Liver (tissue), 9 donors: ENCODE data around the gene ZNF768. TPM values are rescaled to one million over a fixed set of nuclear protein-coding genes. Genes with fewer than 3 reads are reported as not detected.

Experiments
- DNase-seq: peaks from one replicate; pipeline ENCODE4 v3.0.0-alpha.2; 2017; ENCODE audit warnings: low spot score
- H3K27ac ChIP-seq, 2 donors: one replicate each; pipeline ENCODE4 v1.7.0; 2013; ENCODE audit warnings: inconsistent platforms in 2 of 2, low read length in 2 of 2, control low read depth in 1 of 2, low read depth in 1 of 2, mild to moderate bottlenecking in 1 of 2
- H3K27me3 ChIP-seq, 4 donors: one replicate each; pipeline versions ENCODE4 v1.6.1 to v1.7.0; 2013; ENCODE audit warnings: low read length in 3 of 4, inconsistent platforms in 1 of 4, mild to moderate bottlenecking in 1 of 4, moderate library complexity in 1 of 4; ENCODE audit not compliant: control insufficient read depth in 4 of 4, insufficient read depth in 4 of 4
- H3K36me3 ChIP-seq, 4 donors: one replicate each; pipeline versions ENCODE4 v1.6.1 to v1.7.0; 2013; ENCODE audit warnings: low read length in 3 of 4, mild to moderate bottlenecking in 3 of 4, low read depth in 1 of 4, moderate library complexity in 1 of 4; ENCODE audit not compliant: control insufficient read depth in 4 of 4, insufficient read depth in 3 of 4
- H3K4me1 ChIP-seq, 4 donors: one replicate each; pipeline versions ENCODE4 v1.6.1 to v1.7.0; 2013; ENCODE audit warnings: low read length in 3 of 4, mild to moderate bottlenecking in 3 of 4, moderate library complexity in 1 of 4; ENCODE audit not compliant: control insufficient read depth in 4 of 4, insufficient read depth in 4 of 4
- H3K4me3 ChIP-seq, 3 donors: one replicate each; pipeline versions ENCODE4 v1.6.1 to v1.7.0; 2013; ENCODE audit warnings: low read length in 3 of 3, control low read depth in 1 of 3, low read depth in 1 of 3, mild to moderate bottlenecking in 1 of 3
- H3K9ac ChIP-seq, 2 donors: one replicate each; pipeline ENCODE4 v1.7.0; 2013; ENCODE audit warnings: low read length in 2 of 2, mild to moderate bottlenecking in 2 of 2, moderate library complexity in 2 of 2, control low read depth in 1 of 2, low read depth in 1 of 2
- H3K9me3 ChIP-seq, 4 donors: one replicate each; pipeline versions ENCODE4 v1.6.1 to v1.7.0; 2013; ENCODE audit warnings: low read length in 3 of 4; ENCODE audit not compliant: control insufficient read depth in 4 of 4
- ATF3 ChIP-seq: IDR thresholded peaks from 2 replicates; pipeline ENCODE4 v1.6.1; 2016; ENCODE audit warnings: antibody characterized with exemption
- CTCF ChIP-seq: fragments of 150-350 bp; IDR thresholded peaks from 2 replicates; pipeline ENCODE4 v1.5.1; 2017; ENCODE audit warnings: improper control_type of control experiment, low read depth, low read length; ENCODE audit not compliant: missing input control
- EGR1 ChIP-seq, 2 donors: IDR thresholded peaks; 2 replicates each; pipeline ENCODE4 v1.6.1; 2016 to 2018; ENCODE audit warnings: antibody characterized with exemption in 2 of 2, low read depth in 2 of 2
- FOXA1 ChIP-seq: IDR thresholded peaks from 2 replicates; pipeline ENCODE4 v1.6.1; 2016; ENCODE audit warnings: antibody characterized with exemption
- FOXA2 ChIP-seq: IDR thresholded peaks from 2 replicates; pipeline ENCODE4 v1.6.1; 2016; ENCODE audit warnings: antibody characterized with exemption
- GABPA ChIP-seq, 2 donors: IDR thresholded peaks in 1 of 2; conservative IDR thresholded peaks in 1 of 2; 2 replicates each; pipeline ENCODE4 v1.6.1; 2016; ENCODE audit warnings: antibody characterized with exemption in 2 of 2, mild to moderate bottlenecking in 1 of 2, moderate library complexity in 1 of 2
- HNF4A ChIP-seq, 2 donors: conservative IDR thresholded peaks; 2 replicates each; pipeline ENCODE4 v1.6.1; 2016; ENCODE audit warnings: antibody characterized with exemption in 2 of 2, mild to moderate bottlenecking in 2 of 2
- JUND ChIP-seq, 2 donors: IDR thresholded peaks; 2 replicates each; pipeline ENCODE4 v1.6.1; 2016; ENCODE audit warnings: antibody characterized with exemption in 2 of 2
- MAX ChIP-seq: IDR thresholded peaks from 2 replicates; pipeline ENCODE4 v1.6.1; 2016; ENCODE audit warnings: antibody characterized with exemption
- NR2F2 ChIP-seq: IDR thresholded peaks from 2 replicates; pipeline ENCODE4 v1.6.1; 2016; ENCODE audit warnings: antibody characterized with exemption
- RAD21 ChIP-seq, 2 donors: IDR thresholded peaks; 2 replicates each; pipeline ENCODE4 v1.6.1; 2016; ENCODE audit warnings: antibody characterized with exemption in 2 of 2, mild to moderate bottlenecking in 2 of 2
- RXRA ChIP-seq, 2 donors: IDR thresholded peaks; 2 replicates each; pipeline ENCODE4 v1.6.1; 2017 to 2018; ENCODE audit warnings: antibody characterized with exemption in 2 of 2, mild to moderate bottlenecking in 1 of 2
- SP1 ChIP-seq: IDR thresholded peaks from 2 replicates; pipeline ENCODE4 v1.6.1; 2018; ENCODE audit warnings: antibody characterized with exemption, mild to moderate bottlenecking
- TAF1 ChIP-seq: conservative IDR thresholded peaks from 2 replicates; pipeline ENCODE4 v1.6.1; 2016; ENCODE audit warnings: antibody characterized with exemption, mild to moderate bottlenecking
- YY1 ChIP-seq: IDR thresholded peaks from 2 replicates; pipeline ENCODE4 v1.6.1; 2016; ENCODE audit warnings: antibody characterized with exemption, mild to moderate bottlenecking
- WGBS: extraction: QIAGEN DNeasy Blood & Tissue Kit; methylation state at CpG from one replicate; pipeline ENCODE4 v1.1.7; 2013; 5-methylcytosine and 5-hydroxymethylcytosine counted together
- polyA plus RNA-seq, 2 donors: library from polyadenylated mRNA; stranded (reverse) in 1 of 2; unstranded in 1 of 2; fragments of 200-250 nt in 1 of 2; fragments of >200 nt in 1 of 2; fragmentation: Nextera tagmentation in 1 of 2; extraction: Ambion mirVana in 1 of 2; gene quantifications; one replicate each; pipeline versions ENCODE4 v1.2.1 to v1.2.3, GENCODE V29; 2013 to 2015
- total RNA-seq, 2 donors: library from RNA; depleted of rRNA; stranded (reverse); fragments of >200 nt; gene quantifications; one replicate each; pipeline ENCODE4 v1.2.3, GENCODE V29; 2014
- donor health status: healthy.
- donor health status: healthy.
- donor health status: healthy.
- donor health status: healthy.
- donor health status: healthy.

Gene ZNF768
- total and polyA plus RNA-seq, 4 donors: 2.2 to 16.9 (median 10.9) TPM

- TF ChIP-seq YY1 (peak; percentile 6), RAD21 (IDR thresholded peaks at IDR 0.05) (no peak), NR2F2 (no peak)
- Histone ChIP-seq H3K4me1 (peaks cover 2 to 18% (median 8%) of the 10 kb centered on the region in 4 donors), H3K27ac (peak overlapping the region in 1 of 2 donors; percentile 72), H3K27me3 (no peaks in the 10 kb centered on the region), H3K4me3 (peak overlapping the region in 1 of 3 donors; percentile 54), H3K9me3 (no peaks in the 10 kb centered on the region), H3K9ac (peak overlapping the region in 1 of 2 donors; percentile 83), H3K36me3 (no peaks in the 10 kb centered on the region)
- no peak for DNase-seq
- WGBS: 83% methylated on average over 14 of the region's 14 CpGs
Measured at GRCh38 chr16:30562021-30562420, 35.7 kb upstream of the ZNF768 start.

GRCh38 chr16:30561089-30561816 lies 34.9 kb upstream of the ZNF768 start:
- H3K27me3 ChIP-seq: no peaks in the 10 kb centered on the region
- TF ChIP-seq YY1 (peak; percentile 74), JUND (IDR thresholded peaks at IDR 0.05) (no peak)
- WGBS: 26% methylated on average over 46 of the region's 46 CpGs
- peak overlapping the region; percentile 35 to 72 for H3K27ac ChIP-seq
- no peaks in the 10 kb centered on the region for H3K9me3 ChIP-seq
- H3K9ac ChIP-seq: peak overlapping the region; percentile 5 to 83
- no peak for DNase-seq
- no peaks in the 10 kb centered on the region for H3K36me3 ChIP-seq
- H3K4me3 ChIP-seq: peak overlapping the region; percentile 37 to 65 (median 54)
- H3K4me1 ChIP-seq: peaks cover 2 to 18% (median 9%) of the 10 kb centered on the region in 4 donors

- TF ChIP-seq EGR1 (IDR thresholded peaks at IDR 0.05; ENCODE audit: low read depth in 2 of 2): no peak
- no peak for TF ChIP-seq YY1
- TF ChIP-seq ATF3: no peak
- no peak for TF ChIP-seq RAD21 (IDR thresholded peaks at IDR 0.05)
- TF ChIP-seq FOXA1: no peak
- TF ChIP-seq FOXA2: no peak
- no peak for TF ChIP-seq HNF4A (conservative IDR thresholded peaks at IDR 0.05)
- no peak for TF ChIP-seq SP1
- no peak for TF ChIP-seq GABPA (IDR thresholded peaks at IDR 0.05 in 1 of 2, conservative IDR thresholded peaks at IDR 0.05 in 1 of 2)
- TF ChIP-seq JUND (IDR thresholded peaks at IDR 0.05): no peak
- no peak for TF ChIP-seq TAF1
- no peak for TF ChIP-seq RXRA (IDR thresholded peaks at IDR 0.05)
- no peak for TF ChIP-seq MAX
- TF ChIP-seq CTCF: no peak
- no peak for TF ChIP-seq NR2F2
- no peak for DNase-seq
- no peak overlapping the region for H3K4me3 ChIP-seq
- H3K27me3 ChIP-seq: no peaks in the 10 kb centered on the region
- H3K9ac ChIP-seq: no peak overlapping the region
- peaks cover 2 to 10% (median 3%) of the 10 kb centered on the region in 4 donors for H3K36me3 ChIP-seq
- 94% methylated on average over 6 of the region's 6 CpGs for WGBS
- no peak overlapping the region for H3K27ac ChIP-seq
- peaks cover 2 to 18% (median 10%) of the 10 kb centered on the region in 4 donors for H3K4me1 ChIP-seq
- H3K9me3 ChIP-seq: no peaks in the 10 kb centered on the region
Measured at GRCh38 chr16:30559690-30560089, 33.3 kb upstream of the ZNF768 start.
